Measurements from ENCODE around the gene NUTM2F. TPM values are rescaled to one million over a fixed set of nuclear protein-coding genes. Genes with fewer than 3 reads are reported as not detected.
"Not testable (repeated sequence)": the region's sequence is repeated elsewhere in the genome, so short reads cannot be mapped to it uniquely, and the experiment has no call there.

Gene NUTM2F
- total and polyA plus RNA-seq, 9 of the 15 experiments (the other 6 are each of a cell fraction or from before 2014, with no cell fraction given): 0.04 TPM; not detected in 8

DNA sequence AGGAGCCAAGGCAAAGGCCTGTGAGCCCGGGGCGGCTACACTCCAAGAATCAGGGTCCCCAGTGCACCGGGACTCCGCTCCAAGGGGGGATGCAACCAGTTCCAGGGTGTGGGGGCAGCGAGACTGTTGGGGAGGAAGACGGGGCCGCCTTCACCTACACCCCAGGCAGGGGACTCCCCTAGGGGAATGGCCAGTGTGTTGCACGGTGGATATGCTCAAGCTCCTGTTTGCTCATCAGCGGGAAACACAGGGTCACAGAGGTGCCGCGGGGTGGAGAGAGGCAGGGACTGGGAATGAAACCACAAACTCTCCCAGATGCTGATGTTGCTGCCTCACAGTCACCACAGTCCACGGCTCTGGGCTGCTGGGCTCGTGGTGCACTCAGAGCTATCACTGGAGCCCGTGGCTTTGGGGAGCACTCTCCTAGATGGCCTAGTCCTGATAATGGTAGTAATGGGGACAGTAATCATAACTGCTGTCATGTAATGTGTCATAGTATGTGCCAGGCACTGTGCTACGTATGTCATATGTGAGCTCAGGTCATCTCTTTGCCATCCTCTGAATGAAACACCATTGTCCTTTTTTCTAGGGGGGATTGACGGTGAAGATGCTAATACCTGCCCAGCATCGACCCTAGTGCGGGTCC is 5.2 kb downstream of the NUTM2F start:
- H3K27ac ChIP-seq (ENCODE audit: extremely low read depth, low read depth, low read length); H4K20me1 ChIP-seq (replicated peaks; ENCODE audit: control insufficient read depth, insufficient read depth, low read length); H3K4me2 ChIP-seq (ENCODE audit: insufficient read depth, low read length); BruUV-seq (replicated peaks); H3K9me3 ChIP-seq (replicated peaks; ENCODE audit: control insufficient read depth, insufficient read depth, low read depth, low read length); H3K9me1 ChIP-seq (ENCODE audit: control insufficient read depth, insufficient read depth, low read length); H3K9ac ChIP-seq (ENCODE audit: insufficient read depth in 1 of 2, low read depth in 2 of 2, low read length in 2 of 2); H3K4me3 ChIP-seq; intact Hi-C loops (cut with micrococcal nuclease); H3K27me3 ChIP-seq (ENCODE audit: control insufficient read depth in 2 of 2, insufficient read depth in 2 of 2, low read length in 2 of 2); H2AFZ ChIP-seq (ENCODE audit: low read depth, low read length); DNase-seq (ENCODE audit: extremely low read depth in 1 of 4, low spot score in 3 of 4); FAIRE-seq; CTCF ChIA-PET (ENCODE audit: low intra/inter-chr PET ratio); H3K36me3 ChIP-seq (ENCODE audit: control insufficient read depth, insufficient read depth, low read length); in situ Hi-C loops (cut with MboI); H3K79me2 ChIP-seq (ENCODE audit: control insufficient read depth, insufficient read depth, low read length); POLR2A ChIA-PET: not testable (repeated sequence)
- peaks cover 0 to 12% of the 10 kb centered on the region in 2 experiments; a peak in 2 of 5 replicates for H3K4me1 ChIP-seq (replicated peaks in 1 of 2; ENCODE audit: control insufficient read depth in 2 of 2, insufficient read depth in 2 of 2, low read length in 2 of 2)
- TF ChIP-seq ZNF263 (CRISPR knock-in tag; IDR thresholded peaks at IDR 0.05; ENCODE audit: borderline replicate concordance): peak; percentile 62; the same call in 1 of the 2 replicates
- 60% methylated on average over 11 of the region's 18 CpGs for WGBS (ENCODE audit: insufficient coverage, low coverage, missing lambda C conversion rate)
- 0 out of 3 replicates have a peak, but pooled peaks have one; percentile 35 for ATAC-seq

DNA sequence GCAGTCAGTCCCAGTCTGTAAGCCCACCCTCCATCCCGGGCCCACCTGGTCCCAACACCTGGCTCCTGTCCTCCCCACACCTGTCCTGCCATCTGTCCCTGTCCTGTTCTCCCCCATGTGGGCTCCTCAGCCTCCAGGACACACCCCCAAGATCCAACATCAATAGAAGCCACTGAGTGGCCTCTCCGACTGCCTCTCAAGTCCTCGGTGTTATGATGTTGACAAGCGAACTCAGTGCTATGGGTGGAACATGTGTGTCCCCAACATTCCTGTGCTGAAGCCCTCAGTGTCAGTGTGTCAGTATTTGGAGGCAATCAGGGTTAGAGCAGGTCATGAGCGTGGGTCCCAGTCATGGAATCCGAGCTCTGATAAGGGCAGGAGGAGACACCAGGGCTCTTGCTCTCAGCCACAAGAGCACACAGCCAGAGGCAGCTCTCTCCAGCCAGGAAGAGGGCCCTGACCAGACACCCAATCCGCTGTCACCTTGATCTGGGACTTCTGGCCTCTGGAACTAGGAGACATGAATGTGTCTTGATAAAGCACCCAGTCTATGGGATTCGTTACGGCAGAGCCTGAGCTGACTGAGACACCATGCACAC is 6.0 kb downstream of the NUTM2F start:
- BruUV-seq (replicated peaks); H3K9me3 ChIP-seq (replicated peaks; ENCODE audit: control insufficient read depth, insufficient read depth, low read depth, low read length); H3K9me1 ChIP-seq (ENCODE audit: control insufficient read depth, insufficient read depth, low read length); H3K27me3 ChIP-seq (ENCODE audit: control insufficient read depth in 2 of 2, insufficient read depth in 2 of 2, low read length in 2 of 2); H3K4me2 ChIP-seq (ENCODE audit: insufficient read depth, low read length); H3K27ac ChIP-seq (ENCODE audit: extremely low read depth, low read depth, low read length); H3K4me3 ChIP-seq; H3K36me3 ChIP-seq (ENCODE audit: control insufficient read depth, insufficient read depth, low read length); intact Hi-C loops (cut with micrococcal nuclease); POLR2A ChIA-PET; H3K79me2 ChIP-seq (ENCODE audit: control insufficient read depth, insufficient read depth, low read length); H2AFZ ChIP-seq (ENCODE audit: low read depth, low read length); H4K20me1 ChIP-seq (replicated peaks; ENCODE audit: control insufficient read depth, insufficient read depth, low read length); in situ Hi-C loops (cut with MboI); CTCF ChIA-PET (ENCODE audit: low intra/inter-chr PET ratio): not testable (repeated sequence)
- Histone ChIP-seq H3K4me1 (replicated peaks in 1 of 2; ENCODE audit: control insufficient read depth in 2 of 2, insufficient read depth in 2 of 2, low read length in 2 of 2) (peaks cover 0 to 12% of the 10 kb centered on the region in 2 experiments; a peak in 2 of 5 replicates), H3K9ac (ENCODE audit: insufficient read depth in 1 of 2, low read depth in 2 of 2, low read length in 2 of 2) (peak overlapping the region in 1 of 2 experiments; percentile 35; a peak in 1 of 4 replicates)
- peak; percentile 61 for ATAC-seq
- 13% methylated on average over 3 of the region's 9 CpGs for WGBS (ENCODE audit: insufficient coverage, low coverage, missing lambda C conversion rate)
- FAIRE-seq: peak; percentile 91
- TF ChIP-seq L3MBTL2 (IDR thresholded peaks at IDR 0.05): 0 out of 2 replicates have a peak, but pooled peaks have one; percentile 13
- TF ChIP-seq, protein P1, sequence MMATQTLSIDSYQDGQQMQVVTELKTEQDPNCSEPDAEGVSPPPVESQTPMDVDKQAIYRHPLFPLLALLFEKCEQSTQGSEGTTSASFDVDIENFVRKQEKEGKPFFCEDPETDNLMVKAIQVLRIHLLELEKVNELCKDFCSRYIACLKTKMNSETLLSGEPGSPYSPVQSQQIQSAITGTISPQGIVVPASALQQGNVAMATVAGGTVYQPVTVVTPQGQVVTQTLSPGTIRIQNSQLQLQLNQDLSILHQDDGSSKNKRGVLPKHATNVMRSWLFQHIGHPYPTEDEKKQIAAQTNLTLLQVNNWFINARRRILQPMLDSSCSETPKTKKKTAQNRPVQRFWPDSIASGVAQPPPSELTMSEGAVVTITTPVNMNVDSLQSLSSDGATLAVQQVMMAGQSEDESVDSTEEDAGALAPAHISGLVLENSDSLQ (IDR thresholded peaks at IDR 0.05): peak; percentile 75
- peak in 1 of 4 experiments; percentile 18 for DNase-seq (ENCODE audit: extremely low read depth in 1 of 4, low spot score in 3 of 4)

DNA sequence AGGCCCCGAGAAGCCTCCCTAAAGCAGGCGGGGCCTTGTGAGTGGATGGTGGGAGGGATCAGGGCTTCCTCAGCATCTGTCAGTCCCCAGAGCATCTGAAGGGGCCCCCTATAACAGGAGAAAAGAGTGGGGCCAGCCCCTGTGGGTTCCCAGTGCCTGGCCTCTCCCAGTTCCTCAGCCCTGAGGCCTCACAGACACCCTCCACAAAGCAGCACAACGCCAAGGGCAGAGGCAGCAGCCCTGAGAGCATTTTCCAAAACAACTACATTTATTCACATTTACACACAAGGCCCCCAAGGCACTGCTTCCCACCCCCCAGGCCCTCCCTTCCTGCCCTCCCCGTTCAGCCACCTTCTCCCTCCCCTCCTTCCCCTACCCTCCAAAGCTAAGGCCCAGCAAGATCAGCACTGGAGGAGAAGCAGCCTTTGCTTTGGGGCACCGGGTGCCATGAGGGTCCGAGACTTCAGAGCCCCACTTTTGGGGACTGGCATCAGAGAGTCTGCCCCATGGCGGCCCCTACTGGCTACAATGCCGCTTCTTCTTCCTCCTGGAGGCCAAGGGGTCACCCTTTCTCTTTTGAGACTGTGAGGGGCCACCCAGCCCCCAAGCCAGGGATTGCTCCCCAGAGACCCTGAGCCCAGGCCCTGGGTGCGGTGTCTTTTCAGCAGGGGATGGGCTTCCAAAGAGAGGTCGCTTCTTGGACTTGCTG is 10.3 kb downstream of the NUTM2F start:
- POLR2A ChIA-PET; intact Hi-C loops (cut with micrococcal nuclease); H3K4me3 ChIP-seq: not testable (repeated sequence)

More for the DNA sequence above, 10.3 kb downstream of the NUTM2F start:
- FAIRE-seq; H3K27me3 ChIP-seq (ENCODE audit: control insufficient read depth in 2 of 2, insufficient read depth in 2 of 2, low read length in 2 of 2); H4K20me1 ChIP-seq (replicated peaks; ENCODE audit: control insufficient read depth, insufficient read depth, low read length); in situ Hi-C loops (cut with MboI); BruUV-seq (replicated peaks); DNase-seq (ENCODE audit: extremely low read depth in 1 of 4, low spot score in 3 of 4); H3K9ac ChIP-seq (ENCODE audit: insufficient read depth in 1 of 2, low read depth in 2 of 2, low read length in 2 of 2); CTCF ChIA-PET (ENCODE audit: low intra/inter-chr PET ratio); H2AFZ ChIP-seq (ENCODE audit: low read depth, low read length); H3K27ac ChIP-seq (ENCODE audit: extremely low read depth, low read depth, low read length); H3K79me2 ChIP-seq (ENCODE audit: control insufficient read depth, insufficient read depth, low read length); H3K36me3 ChIP-seq (ENCODE audit: control insufficient read depth, insufficient read depth, low read length); H3K9me1 ChIP-seq (ENCODE audit: control insufficient read depth, insufficient read depth, low read length); H3K9me3 ChIP-seq (replicated peaks; ENCODE audit: control insufficient read depth, insufficient read depth, low read depth, low read length); H3K4me2 ChIP-seq (ENCODE audit: insufficient read depth, low read length): not testable (repeated sequence)
- H3K4me1 ChIP-seq (replicated peaks in 1 of 2; ENCODE audit: control insufficient read depth in 2 of 2, insufficient read depth in 2 of 2, low read length in 2 of 2): peaks cover 0 to 11% of the 10 kb centered on the region in 2 experiments; a peak in 2 of 5 replicates
- peak; percentile 57; the same call in 2 of the 3 replicates for ATAC-seq
- WGBS (ENCODE audit: insufficient coverage, low coverage, missing lambda C conversion rate): no CpG with 5 or more reads among the region's 10 CpGs
